ENCODE results near the gene STARD5.

Gene STARD5

DNA sequence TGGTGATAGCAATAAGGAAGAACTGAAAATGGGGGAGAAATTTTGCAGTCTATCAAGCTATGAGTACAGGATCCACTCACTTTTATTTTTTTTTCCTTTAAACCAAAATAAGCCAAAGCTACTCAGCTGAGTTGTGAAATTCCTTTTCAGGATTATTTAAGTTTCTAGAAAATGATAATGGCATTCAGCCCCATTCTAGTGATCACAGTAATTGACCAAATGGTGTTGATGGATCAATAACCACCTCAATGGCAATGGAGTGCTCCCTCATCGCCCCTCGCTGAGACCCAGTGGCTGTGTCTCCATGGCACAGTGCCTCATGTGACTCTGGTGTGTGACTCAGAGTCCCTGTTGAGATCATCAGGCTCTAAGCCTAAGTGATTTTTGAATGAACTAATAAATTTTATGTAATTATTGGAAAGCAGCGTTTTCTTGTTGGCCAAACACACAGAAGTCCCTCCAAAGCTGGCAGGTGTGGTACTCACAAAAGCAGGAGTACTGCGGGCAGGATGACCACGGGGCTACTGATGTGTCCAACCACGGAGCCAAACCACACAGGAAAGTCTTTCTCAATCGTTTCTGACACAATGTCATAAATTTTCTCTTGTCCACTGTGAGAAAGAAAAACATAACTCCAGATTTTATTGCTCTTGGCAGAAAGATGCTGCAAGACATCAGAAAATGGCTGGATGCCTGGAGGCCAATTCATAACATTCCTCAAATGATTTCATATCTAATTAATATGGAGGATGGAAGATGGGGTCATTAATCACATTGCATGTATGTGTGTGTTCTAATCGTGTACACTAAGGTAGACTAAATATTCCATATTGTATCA is 14.4 kb upstream of the STARD5 start:
- H3K4me3 ChIP-seq (ENCODE audit: control insufficient read depth, low read depth, low read length): no peak overlapping the region
- peak; percentile 91 for DNase-seq (ENCODE audit: low read depth)
- TF ChIP-seq, protein P1, sequence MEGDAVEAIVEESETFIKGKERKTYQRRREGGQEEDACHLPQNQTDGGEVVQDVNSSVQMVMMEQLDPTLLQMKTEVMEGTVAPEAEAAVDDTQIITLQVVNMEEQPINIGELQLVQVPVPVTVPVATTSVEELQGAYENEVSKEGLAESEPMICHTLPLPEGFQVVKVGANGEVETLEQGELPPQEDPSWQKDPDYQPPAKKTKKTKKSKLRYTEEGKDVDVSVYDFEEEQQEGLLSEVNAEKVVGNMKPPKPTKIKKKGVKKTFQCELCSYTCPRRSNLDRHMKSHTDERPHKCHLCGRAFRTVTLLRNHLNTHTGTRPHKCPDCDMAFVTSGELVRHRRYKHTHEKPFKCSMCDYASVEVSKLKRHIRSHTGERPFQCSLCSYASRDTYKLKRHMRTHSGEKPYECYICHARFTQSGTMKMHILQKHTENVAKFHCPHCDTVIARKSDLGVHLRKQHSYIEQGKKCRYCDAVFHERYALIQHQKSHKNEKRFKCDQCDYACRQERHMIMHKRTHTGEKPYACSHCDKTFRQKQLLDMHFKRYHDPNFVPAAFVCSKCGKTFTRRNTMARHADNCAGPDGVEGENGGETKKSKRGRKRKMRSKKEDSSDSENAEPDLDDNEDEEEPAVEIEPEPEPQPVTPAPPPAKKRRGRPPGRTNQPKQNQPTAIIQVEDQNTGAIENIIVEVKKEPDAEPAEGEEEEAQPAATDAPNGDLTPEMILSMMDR (IDR thresholded peaks at IDR 0.05; ENCODE audit: control insufficient read depth, insufficient read depth, low read depth, low read length, missing control alignments): no peak

DNA sequence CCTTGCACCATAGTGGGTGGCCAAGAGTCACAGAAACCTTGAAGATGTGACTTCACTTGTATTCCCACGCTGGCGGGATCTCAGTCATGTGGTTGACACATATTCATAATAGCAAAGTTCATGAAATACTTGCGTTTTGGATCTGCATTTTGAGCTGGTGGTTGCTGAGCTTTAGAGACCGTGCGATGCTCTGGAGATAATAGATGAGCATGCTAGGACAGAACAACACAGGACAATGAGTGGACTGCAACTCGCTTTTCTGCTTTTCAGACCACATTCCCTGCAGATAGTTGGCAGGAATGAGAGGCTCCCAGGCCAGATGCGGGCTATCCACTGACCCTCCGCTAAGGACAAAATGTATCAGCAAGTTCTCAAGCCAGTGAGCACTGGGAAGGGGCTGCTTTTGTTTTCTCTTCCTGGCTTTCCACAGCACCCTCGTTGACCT is 13.8 kb upstream of the STARD5 start:
- no peak for DNase-seq (ENCODE audit: low read depth)
- no peak overlapping the region for H3K4me3 ChIP-seq (ENCODE audit: control insufficient read depth, low read depth, low read length)
- TF ChIP-seq, protein P1 (IDR thresholded peaks at IDR 0.05; ENCODE audit: control insufficient read depth, insufficient read depth, low read depth, low read length, missing control alignments): no peak

DNA sequence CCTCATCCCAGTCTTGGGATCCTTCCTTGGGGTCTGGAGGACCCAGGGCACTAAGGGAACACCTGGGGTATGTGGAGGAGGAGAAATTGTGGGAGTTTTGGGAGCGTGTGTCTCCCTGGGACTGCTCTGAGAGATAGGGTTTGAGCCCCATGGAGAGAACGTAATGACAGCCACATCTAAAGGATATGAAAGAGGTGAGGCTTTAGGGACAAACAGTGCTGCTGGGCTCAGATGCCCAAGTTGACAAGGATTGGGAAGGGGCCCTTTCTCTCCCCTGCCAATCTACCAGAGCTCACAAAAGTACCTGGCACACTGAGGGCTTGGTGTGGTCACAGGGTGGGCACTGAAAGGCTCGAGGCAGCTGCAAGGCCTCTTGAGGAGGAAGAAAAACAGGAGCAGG is 13.3 kb upstream of the STARD5 start:
- DNase-seq (ENCODE audit: low read depth): no peak
- H3K4me3 ChIP-seq (ENCODE audit: control insufficient read depth, low read depth, low read length): no peak overlapping the region
- TF ChIP-seq, protein P1 (IDR thresholded peaks at IDR 0.05; ENCODE audit: control insufficient read depth, insufficient read depth, low read depth, low read length, missing control alignments): no peak

- no peak for DNase-seq (ENCODE audit: low read depth)
- TF ChIP-seq, protein P1 (IDR thresholded peaks at IDR 0.05; ENCODE audit: control insufficient read depth, insufficient read depth, low read depth, low read length, missing control alignments): peak; percentile 47
Measured at GRCh38 chr15:81336568-81336967, 12.6 kb upstream of the STARD5 start.

DNA sequence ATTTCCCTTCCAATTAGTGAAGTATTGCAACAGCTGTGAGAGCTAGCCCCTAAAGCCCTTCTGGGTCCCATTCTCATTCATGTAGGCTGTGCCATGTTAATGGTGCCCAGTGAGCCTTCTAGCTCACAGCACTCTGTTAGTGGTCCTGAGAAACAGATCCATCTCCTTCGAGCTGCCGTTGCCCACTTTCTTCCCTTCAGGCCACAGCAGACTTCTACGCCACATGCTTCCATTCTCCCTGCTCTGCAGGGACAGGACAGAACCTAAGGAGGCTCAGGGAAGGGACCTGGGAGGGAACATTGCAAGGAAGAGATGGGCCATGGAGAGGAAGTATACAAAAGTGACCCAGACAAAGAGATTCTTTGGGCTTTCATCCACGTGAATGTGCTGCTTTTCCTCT is 11.7 kb upstream of the STARD5 start:
- TF ChIP-seq, protein P1 (IDR thresholded peaks at IDR 0.05; ENCODE audit: control insufficient read depth, insufficient read depth, low read depth, low read length, missing control alignments): no peak
- no peak for DNase-seq (ENCODE audit: low read depth)
- no peak overlapping the region for H3K4me3 ChIP-seq (ENCODE audit: control insufficient read depth, low read depth, low read length)

More at GRCh38 chr15:81336568-81336967, 12.6 kb upstream of the STARD5 start:
- H3K4me3 ChIP-seq (ENCODE audit: control insufficient read depth, low read depth, low read length): no peak overlapping the region

DNA sequence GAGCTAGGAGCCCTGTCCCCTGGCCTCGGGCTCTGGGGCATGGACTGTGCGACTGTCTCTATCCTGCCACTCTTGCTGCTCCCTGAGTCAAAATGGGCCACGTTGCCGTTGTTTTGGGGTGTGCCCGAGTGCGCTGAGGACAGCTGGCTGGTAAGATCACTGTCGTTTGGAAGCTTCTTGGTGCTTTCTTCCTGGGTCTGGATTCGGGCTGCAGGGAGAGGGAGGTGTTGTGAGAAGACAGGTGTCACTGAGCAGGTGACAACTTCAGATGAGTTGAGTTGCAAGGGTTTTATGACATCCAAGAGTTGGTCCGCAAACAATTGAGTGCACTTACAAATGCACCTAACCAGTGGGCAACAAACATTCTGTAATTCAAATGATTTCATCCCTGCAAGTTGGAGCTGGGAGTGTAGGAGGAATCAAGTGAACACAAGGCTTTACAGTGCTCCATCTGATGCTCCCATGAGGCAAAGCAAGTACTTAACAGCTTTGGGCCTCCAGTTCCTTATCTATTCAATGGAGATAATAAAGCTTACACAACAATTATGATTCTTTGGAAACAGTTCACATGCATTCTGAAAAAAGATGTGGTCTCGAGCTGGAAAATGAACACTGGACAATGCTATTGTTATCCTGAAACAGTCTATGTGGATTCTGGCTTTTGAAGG is 11.0 kb upstream of the STARD5 start:
- TF ChIP-seq, protein P1 (IDR thresholded peaks at IDR 0.05; ENCODE audit: control insufficient read depth, insufficient read depth, low read depth, low read length, missing control alignments): no peak
- DNase-seq (ENCODE audit: low read depth): peak; percentile 29
- H3K4me3 ChIP-seq (ENCODE audit: control insufficient read depth, low read depth, low read length): no peak overlapping the region

Measured in AG09309 (cell line).